ENCODE results near the gene SDK1. TPM values are rescaled to one million over a fixed set of nuclear protein-coding genes. Genes with fewer than 3 reads are reported as not detected.

The SDK1 gene
- total RNA-seq, 2 experiments from 2014 or later = 0.19 to 0.36 TPM

DNA sequence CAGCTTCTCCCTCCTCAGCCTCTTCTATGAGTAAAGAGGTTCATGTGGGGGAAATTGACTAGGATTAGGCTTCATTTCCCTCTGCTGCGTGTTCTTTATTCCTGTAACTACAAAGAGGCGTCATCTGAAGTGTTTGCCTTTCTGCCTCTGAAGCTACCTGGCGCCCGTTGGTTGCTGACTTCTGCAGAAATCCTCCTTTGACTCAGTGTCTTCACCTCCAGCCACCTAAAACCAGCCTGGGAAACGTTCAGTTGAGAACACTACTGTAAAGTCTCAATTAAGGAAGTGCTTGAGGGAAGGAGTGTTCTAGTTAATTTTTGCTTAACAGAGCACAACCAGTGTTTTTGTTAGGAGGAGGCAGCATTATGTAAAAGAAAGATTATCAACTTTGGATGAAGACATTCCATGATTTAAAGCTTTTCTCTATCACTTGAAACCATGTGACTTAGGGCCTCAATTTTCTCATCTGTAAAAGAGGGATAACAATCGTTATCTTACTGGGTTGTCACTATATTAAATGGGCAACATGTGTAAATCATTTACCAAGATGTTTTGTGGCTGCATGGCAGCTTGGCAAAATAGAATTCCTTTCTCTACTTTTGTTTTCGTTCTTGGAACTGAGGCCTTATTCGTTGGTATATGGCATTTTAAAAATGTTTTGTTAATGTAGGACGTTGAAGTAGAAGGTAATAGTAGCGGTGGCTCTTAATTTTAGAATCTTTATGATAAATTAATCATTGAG, 642.9 kb downstream of the SDK1 start:
- Histone ChIP-seq H3K9me2 (ENCODE audit: insufficient read depth, low read length) (no peaks in the 10 kb centered on the region), H3K27ac (ENCODE audit: low read depth, low read length, poor library complexity, severe bottlenecking) (no peak overlapping the region), H3K4me2 (ENCODE audit: low read length) (no peak overlapping the region), H3K36me3 (ENCODE audit: insufficient read depth, low read length) (no peaks in the 10 kb centered on the region), H3K4me3 (ENCODE audit: low read depth, low read length, poor library complexity, severe bottlenecking) (no peak overlapping the region), H3K9me3 (ENCODE audit: low read length) (no peaks in the 10 kb centered on the region), H3K79me2 (ENCODE audit: insufficient read depth, low read depth, low read length) (no peaks in the 10 kb centered on the region), H4K20me1 (ENCODE audit: insufficient read depth, low read length) (no peaks in the 10 kb centered on the region), H3K4me1 (ENCODE audit: insufficient read depth, low read length, poor library complexity, severe bottlenecking) (no peaks in the 10 kb centered on the region), H2AFZ (ENCODE audit: low read length) (no peak overlapping the region)
- TF ChIP-seq, protein P1, sequence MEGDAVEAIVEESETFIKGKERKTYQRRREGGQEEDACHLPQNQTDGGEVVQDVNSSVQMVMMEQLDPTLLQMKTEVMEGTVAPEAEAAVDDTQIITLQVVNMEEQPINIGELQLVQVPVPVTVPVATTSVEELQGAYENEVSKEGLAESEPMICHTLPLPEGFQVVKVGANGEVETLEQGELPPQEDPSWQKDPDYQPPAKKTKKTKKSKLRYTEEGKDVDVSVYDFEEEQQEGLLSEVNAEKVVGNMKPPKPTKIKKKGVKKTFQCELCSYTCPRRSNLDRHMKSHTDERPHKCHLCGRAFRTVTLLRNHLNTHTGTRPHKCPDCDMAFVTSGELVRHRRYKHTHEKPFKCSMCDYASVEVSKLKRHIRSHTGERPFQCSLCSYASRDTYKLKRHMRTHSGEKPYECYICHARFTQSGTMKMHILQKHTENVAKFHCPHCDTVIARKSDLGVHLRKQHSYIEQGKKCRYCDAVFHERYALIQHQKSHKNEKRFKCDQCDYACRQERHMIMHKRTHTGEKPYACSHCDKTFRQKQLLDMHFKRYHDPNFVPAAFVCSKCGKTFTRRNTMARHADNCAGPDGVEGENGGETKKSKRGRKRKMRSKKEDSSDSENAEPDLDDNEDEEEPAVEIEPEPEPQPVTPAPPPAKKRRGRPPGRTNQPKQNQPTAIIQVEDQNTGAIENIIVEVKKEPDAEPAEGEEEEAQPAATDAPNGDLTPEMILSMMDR (conservative IDR thresholded peaks at IDR 0.05; ENCODE audit: low read length) = no peak
- TF ChIP-seq EZH2phosphoT487 (IDR thresholded peaks at IDR 0.05; ENCODE audit: borderline replicate concordance, low read depth, low read length) = no peak
- DNase-seq (ENCODE audit: low spot score) = no peak
- ChIA-PET CTCF (ENCODE audit: unreplicated experiment) (no interaction called here), POLR2A (no interaction called here)
- intact Hi-C loops (cut with micrococcal nuclease; ENCODE audit: unreplicated experiment) = no loop called here
- BruUV-seq (replicated peaks) = no TSS peak

DNA sequence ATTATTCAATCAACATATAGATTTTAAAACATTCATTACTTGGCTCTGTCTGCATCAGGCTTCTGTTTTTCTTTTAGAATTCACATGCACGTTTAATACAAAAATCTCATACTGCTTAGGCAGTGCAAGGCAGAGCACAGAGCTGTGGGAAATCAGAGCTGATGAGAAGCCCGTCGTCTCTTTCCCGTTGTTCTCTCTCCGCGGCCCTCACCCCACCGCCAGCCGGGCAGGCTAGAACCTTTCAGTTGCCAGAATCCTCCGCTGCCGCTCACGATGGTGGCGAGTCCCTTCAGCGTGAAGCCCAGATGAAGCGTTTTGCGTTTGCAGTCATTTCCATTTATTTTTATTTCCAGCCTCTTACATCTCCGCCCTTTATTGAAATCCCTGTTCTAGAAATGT, 648.2 kb downstream of the SDK1 start:
- intact Hi-C loops (cut with micrococcal nuclease; ENCODE audit: unreplicated experiment) = no loop called here
- ChIA-PET POLR2A (no interaction called here), CTCF (ENCODE audit: unreplicated experiment) (no interaction called here)
- Histone ChIP-seq H3K4me3 (ENCODE audit: low read depth, low read length, poor library complexity, severe bottlenecking) (no peak overlapping the region), H3K4me1 (ENCODE audit: insufficient read depth, low read length, poor library complexity, severe bottlenecking) (no peaks in the 10 kb centered on the region), H3K79me2 (ENCODE audit: insufficient read depth, low read depth, low read length) (no peaks in the 10 kb centered on the region), H3K4me2 (ENCODE audit: low read length) (no peak overlapping the region), H3K9me3 (ENCODE audit: low read length) (no peaks in the 10 kb centered on the region), H3K27ac (ENCODE audit: low read depth, low read length, poor library complexity, severe bottlenecking) (no peak overlapping the region), H2AFZ (ENCODE audit: low read length) (no peak overlapping the region), H4K20me1 (ENCODE audit: insufficient read depth, low read length) (no peaks in the 10 kb centered on the region), H3K9me2 (ENCODE audit: insufficient read depth, low read length) (no peaks in the 10 kb centered on the region), H3K36me3 (ENCODE audit: insufficient read depth, low read length) (no peaks in the 10 kb centered on the region)
- DNase-seq (ENCODE audit: low spot score) = no peak
- TF ChIP-seq, protein P1 (conservative IDR thresholded peaks at IDR 0.05; ENCODE audit: low read length) = no peak
- TF ChIP-seq EZH2phosphoT487 (IDR thresholded peaks at IDR 0.05; ENCODE audit: borderline replicate concordance, low read depth, low read length) = no peak
- no TSS peak for BruUV-seq (replicated peaks)

DNA sequence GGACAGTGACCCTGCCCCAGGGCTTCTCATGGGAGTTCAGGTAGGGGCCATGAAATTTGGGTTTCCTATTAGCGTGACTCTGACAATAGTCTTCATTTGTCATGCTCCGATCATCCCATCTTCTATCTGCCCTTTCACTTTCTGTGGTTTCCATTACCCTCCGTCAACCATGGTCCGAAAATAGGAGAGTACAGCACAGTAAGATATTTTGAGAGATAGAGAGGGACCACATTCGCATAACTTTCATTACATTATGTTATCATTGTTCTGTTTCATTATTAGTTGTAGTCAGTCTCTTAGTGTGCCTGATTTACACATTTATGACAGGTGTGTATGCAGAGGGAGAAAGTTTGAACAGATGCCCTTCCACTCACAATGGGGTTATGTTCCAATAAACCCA, 649.2 kb downstream of the SDK1 start:
- POLR2A ChIA-PET = no interaction called here

More for the DNA sequence above, 649.2 kb downstream of the SDK1 start:
- DNase-seq (ENCODE audit: low spot score) = no peak
- BruUV-seq (replicated peaks) = no TSS peak
- intact Hi-C loops (cut with micrococcal nuclease; ENCODE audit: unreplicated experiment) = no loop called here
- Histone ChIP-seq H3K4me3 (ENCODE audit: low read depth, low read length, poor library complexity, severe bottlenecking) (no peak overlapping the region), H4K20me1 (ENCODE audit: insufficient read depth, low read length) (no peaks in the 10 kb centered on the region), H3K9me2 (ENCODE audit: insufficient read depth, low read length) (no peaks in the 10 kb centered on the region), H2AFZ (ENCODE audit: low read length) (no peak overlapping the region), H3K4me1 (ENCODE audit: insufficient read depth, low read length, poor library complexity, severe bottlenecking) (no peaks in the 10 kb centered on the region), H3K79me2 (ENCODE audit: insufficient read depth, low read depth, low read length) (no peaks in the 10 kb centered on the region), H3K36me3 (ENCODE audit: insufficient read depth, low read length) (no peaks in the 10 kb centered on the region), H3K9me3 (ENCODE audit: low read length) (no peaks in the 10 kb centered on the region), H3K4me2 (ENCODE audit: low read length) (no peak overlapping the region), H3K27ac (ENCODE audit: low read depth, low read length, poor library complexity, severe bottlenecking) (no peak overlapping the region)
- CTCF ChIA-PET (ENCODE audit: unreplicated experiment) = no interaction called here
- no peak for TF ChIP-seq EZH2phosphoT487 (IDR thresholded peaks at IDR 0.05; ENCODE audit: borderline replicate concordance, low read depth, low read length)
- TF ChIP-seq, protein P1 (conservative IDR thresholded peaks at IDR 0.05; ENCODE audit: low read length) = no peak

All from OCI-LY7 (cell line).